Gastrocnemius medialis (tissue), 4 donors: Measurements from ENCODE around the gene SP100. TPM values are rescaled to one million over a fixed set of nuclear protein-coding genes. Genes with fewer than 3 reads are reported as not detected.

Experiments used
- ATAC-seq, 2 donors: fragments of 150-250 bp; one replicate each; pipeline ENCODE4 v1.9.1; 2016
- DNase-seq, 2 donors: peaks; one replicate each; pipeline ENCODE4 v3.0.0-alpha.2; 2019
- H3K27ac ChIP-seq, 4 donors: fragments of 200-600 bp; sonication (generic); 1 replicate in 1 of 4; 2 replicates in 3 of 4; pipeline ENCODE4 v1.5.1; 2016 to 2018; ENCODE audit warnings: mild to moderate bottlenecking in 2 of 4, moderate library complexity in 1 of 4
- H3K27me3 ChIP-seq, 3 donors: fragments of 200-600 bp; sonication (generic) in 2 of 3; 1 replicate in 1 of 3; 2 replicates in 2 of 3; pipeline versions ENCODE4 v1.5.1 to v1.6.0; 2016 to 2019; ENCODE audit warnings: mild to moderate bottlenecking in 1 of 3, moderate library complexity in 1 of 3
- H3K36me3 ChIP-seq, 2 donors: fragments of 200-600 bp; sonication (generic) in 1 of 2; one replicate each; pipeline ENCODE4 v1.5.1; 2017 to 2018
- H3K4me1 ChIP-seq, 2 donors: fragments of 200-600 bp; sonication (generic) in 1 of 2; one replicate each; pipeline ENCODE4 v1.5.1; 2016 to 2017; ENCODE audit warnings: mild to moderate bottlenecking in 2 of 2
- H3K4me3 ChIP-seq, 4 donors: fragments of 200-600 bp; sonication (generic) in 3 of 4; 1 replicate in 1 of 4; 2 replicates in 3 of 4; pipeline ENCODE4 v1.5.1; 2016 to 2019; ENCODE audit warnings: mild to moderate bottlenecking in 2 of 4
- H3K9me3 ChIP-seq, 3 donors: fragments of 200-600 bp; sonication (generic) in 2 of 3; 1 replicate in 1 of 3; 2 replicates in 2 of 3; pipeline ENCODE4 v1.5.1; 2016 to 2019
- POLR2A ChIP-seq, 2 donors: fragments of 450-650 bp; IDR thresholded peaks; one replicate each; pipeline ENCODE4 v1.6.1; 2017; ENCODE audit warnings: antibody characterized with exemption in 2 of 2, mild to moderate bottlenecking in 2 of 2, moderate library complexity in 2 of 2
- in situ Hi-C, 4 donors: fragments of 200-750 bp; cut with MboI; loops; one replicate each; pipeline versions ENCODE4 v1.15.0 to v1.8.0; 2017; ENCODE audit warnings: low sequenced_read_pairs in 4 of 4
- intact Hi-C: fragments of 100-400 bp; cut with DNase I; formaldehyde crosslinking; loops from one replicate; pipeline ENCODE4 v1.15.1; 2023; ENCODE audit warnings: low total_unique reads
- total RNA-seq, 4 donors: library from RNA; depleted of rRNA; stranded (reverse); fragments of >200 nt; gene quantifications; one replicate each; pipeline versions ENCODE4 v1.1.0 to v1.2.3, GENCODE V29; 2016
- TF ChIP-seq, protein P1 (sequence below), 5 experiments: fragments of 450-650 bp in 3 of 5; fragments of 200-600 bp in 2 of 5; sonication (generic) in 2 of 5; IDR thresholded peaks in 4 of 5; conservative IDR thresholded peaks in 1 of 5; 1 replicate in 4 of 5; 2 replicates in 1 of 5; pipeline ENCODE4 v1.5.1; 2016 to 2019; ENCODE audit warnings: antibody characterized with exemption in 5 of 5, mild to moderate bottlenecking in 3 of 5, moderate library complexity in 3 of 5

Gene SP100
- total RNA-seq, 4 donors from 2014 or later, result 18.2 to 30.7 (median 19.5) TPM

DNA sequence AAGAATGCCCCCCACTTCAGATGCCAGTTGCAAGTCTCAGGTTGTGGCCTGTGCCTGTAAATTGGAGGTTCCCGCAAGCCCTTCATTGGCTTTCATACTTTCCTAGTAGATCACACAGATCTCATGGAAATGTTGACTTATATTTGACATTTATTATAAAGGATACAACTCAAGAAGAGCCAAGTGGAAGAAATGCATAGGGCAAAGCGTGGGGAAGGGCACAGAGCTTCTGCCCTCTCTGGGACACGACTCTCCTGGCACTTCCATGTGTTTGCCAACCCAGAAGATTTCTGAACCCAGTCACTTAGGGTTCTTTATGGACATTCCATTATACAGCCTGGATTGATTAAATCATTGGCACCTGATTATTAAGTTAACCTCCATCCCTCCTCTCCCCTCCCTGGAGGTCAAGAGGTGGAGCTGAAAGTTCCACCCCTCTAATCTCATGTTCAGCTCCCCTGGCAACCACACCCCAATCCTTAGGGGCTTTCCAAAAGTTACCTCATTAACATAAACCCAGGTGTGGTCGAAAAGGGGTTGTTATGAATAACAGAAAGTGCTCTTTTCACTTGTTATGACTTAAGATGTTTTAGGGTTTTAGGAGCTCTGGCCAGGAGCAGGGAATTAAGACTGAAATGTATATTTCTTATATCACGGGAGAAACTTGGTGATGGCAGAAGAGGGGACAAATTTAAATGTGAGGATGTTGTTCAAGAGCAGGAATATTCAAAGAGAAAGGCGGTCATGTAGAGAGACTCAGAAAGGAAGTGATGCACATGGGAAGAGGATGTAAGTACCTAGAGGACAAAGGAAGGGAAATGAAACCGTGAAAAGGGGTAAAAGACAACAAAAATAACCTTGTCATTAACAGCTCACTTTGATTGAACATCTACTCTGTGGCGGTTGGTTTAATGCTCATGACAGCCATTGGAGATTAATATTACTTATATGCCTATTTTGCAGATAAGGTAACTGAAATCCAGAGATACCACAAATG, 31.8 kb downstream of the SP100 start:
- Histone ChIP-seq H3K9me3 (no peaks in the 10 kb centered on the region), H3K36me3 (peaks cover 0 to 43% of the 10 kb centered on the region in 2 donors), H3K4me1 (no peaks in the 10 kb centered on the region), H3K27ac (no peak overlapping the region), H3K27me3 (no peaks in the 10 kb centered on the region), H3K4me3 (no peak overlapping the region)
- ATAC-seq, result no peak
- in situ Hi-C loops (no loop called here), intact Hi-C loops (no loop called here)
- TF ChIP-seq POLR2A (IDR thresholded peaks at IDR 0.05), result no peak
- TF ChIP-seq, protein P1, sequence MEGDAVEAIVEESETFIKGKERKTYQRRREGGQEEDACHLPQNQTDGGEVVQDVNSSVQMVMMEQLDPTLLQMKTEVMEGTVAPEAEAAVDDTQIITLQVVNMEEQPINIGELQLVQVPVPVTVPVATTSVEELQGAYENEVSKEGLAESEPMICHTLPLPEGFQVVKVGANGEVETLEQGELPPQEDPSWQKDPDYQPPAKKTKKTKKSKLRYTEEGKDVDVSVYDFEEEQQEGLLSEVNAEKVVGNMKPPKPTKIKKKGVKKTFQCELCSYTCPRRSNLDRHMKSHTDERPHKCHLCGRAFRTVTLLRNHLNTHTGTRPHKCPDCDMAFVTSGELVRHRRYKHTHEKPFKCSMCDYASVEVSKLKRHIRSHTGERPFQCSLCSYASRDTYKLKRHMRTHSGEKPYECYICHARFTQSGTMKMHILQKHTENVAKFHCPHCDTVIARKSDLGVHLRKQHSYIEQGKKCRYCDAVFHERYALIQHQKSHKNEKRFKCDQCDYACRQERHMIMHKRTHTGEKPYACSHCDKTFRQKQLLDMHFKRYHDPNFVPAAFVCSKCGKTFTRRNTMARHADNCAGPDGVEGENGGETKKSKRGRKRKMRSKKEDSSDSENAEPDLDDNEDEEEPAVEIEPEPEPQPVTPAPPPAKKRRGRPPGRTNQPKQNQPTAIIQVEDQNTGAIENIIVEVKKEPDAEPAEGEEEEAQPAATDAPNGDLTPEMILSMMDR (IDR thresholded peaks at IDR 0.05 in 4 of 5, conservative IDR thresholded peaks at IDR 0.05 in 1 of 5), result no peak
- DNase-seq, result no peak

DNA sequence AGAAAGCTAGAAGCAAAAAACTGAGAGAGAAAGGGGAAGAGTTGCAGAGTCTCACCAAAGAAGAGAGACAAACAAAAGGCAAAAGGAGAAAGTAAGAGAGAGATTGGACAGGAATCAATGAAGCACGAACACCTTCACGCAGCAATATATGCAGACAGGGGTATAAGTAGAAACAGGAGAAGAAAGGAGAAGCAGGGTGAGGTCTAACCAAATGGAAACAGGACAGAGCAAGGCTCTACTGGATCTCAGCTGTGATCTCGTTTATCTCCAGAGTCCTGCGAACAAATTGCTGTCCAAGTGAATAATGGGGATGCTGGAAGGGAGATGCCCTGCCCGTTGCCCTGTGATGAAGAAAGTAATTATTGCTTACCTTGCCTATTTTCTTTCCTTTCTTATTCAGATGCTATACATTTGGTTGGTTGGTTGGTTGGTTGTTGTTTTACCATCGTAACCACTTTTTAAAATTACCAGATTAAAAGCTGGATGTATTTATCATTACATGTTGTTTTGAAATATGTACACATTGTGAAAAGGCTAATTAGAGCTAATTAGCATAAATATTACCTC, 34.0 kb downstream of the SP100 start:
- no peaks in the 10 kb centered on the region for H3K27me3 ChIP-seq
- H3K4me3 ChIP-seq, result no peak overlapping the region
- intact Hi-C loops (no loop called here), in situ Hi-C loops (no loop called here)
- DNase-seq, result no peak
- no peaks in the 10 kb centered on the region for H3K9me3 ChIP-seq
- TF ChIP-seq POLR2A (IDR thresholded peaks at IDR 0.05), result no peak
- TF ChIP-seq, protein P1 (IDR thresholded peaks at IDR 0.05 in 4 of 5, conservative IDR thresholded peaks at IDR 0.05 in 1 of 5), result no peak
- H3K27ac ChIP-seq, result no peak overlapping the region
- no peak for ATAC-seq
- peaks cover 0 to 36% of the 10 kb centered on the region in 2 donors for H3K36me3 ChIP-seq
- H3K4me1 ChIP-seq, result no peaks in the 10 kb centered on the region

DNA sequence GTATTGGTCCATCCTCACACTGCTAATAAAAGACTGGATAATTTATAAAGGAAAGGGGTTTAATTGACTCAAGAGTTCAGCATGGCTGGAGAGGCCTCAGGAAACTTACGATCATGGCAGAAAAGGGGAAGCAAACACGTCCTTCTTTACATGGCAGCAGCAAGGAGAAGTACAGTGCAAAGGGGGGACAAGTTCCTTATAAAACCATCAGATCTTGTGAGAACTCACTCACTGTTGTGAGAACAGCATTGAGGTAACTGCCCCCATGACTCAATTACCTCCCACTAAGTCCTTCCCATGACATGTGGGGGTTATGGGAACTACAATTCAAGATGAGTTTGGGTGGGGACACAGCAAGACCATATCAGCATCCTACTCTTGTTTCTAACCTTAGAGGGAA, 37.0 kb downstream of the SP100 start:
- Histone ChIP-seq H3K4me1 (no peaks in the 10 kb centered on the region), H3K36me3 (peaks cover 0 to 27% of the 10 kb centered on the region in 2 donors), H3K27ac (no peak overlapping the region), H3K4me3 (no peak overlapping the region), H3K27me3 (no peaks in the 10 kb centered on the region), H3K9me3 (no peaks in the 10 kb centered on the region)
- ATAC-seq (no peak), DNase-seq (no peak)
- no peak for TF ChIP-seq POLR2A (IDR thresholded peaks at IDR 0.05)
- TF ChIP-seq, protein P1 (IDR thresholded peaks at IDR 0.05 in 4 of 5, conservative IDR thresholded peaks at IDR 0.05 in 1 of 5), result no peak
- in situ Hi-C loops, result no loop called here
- intact Hi-C loops, result no loop called here

DNA sequence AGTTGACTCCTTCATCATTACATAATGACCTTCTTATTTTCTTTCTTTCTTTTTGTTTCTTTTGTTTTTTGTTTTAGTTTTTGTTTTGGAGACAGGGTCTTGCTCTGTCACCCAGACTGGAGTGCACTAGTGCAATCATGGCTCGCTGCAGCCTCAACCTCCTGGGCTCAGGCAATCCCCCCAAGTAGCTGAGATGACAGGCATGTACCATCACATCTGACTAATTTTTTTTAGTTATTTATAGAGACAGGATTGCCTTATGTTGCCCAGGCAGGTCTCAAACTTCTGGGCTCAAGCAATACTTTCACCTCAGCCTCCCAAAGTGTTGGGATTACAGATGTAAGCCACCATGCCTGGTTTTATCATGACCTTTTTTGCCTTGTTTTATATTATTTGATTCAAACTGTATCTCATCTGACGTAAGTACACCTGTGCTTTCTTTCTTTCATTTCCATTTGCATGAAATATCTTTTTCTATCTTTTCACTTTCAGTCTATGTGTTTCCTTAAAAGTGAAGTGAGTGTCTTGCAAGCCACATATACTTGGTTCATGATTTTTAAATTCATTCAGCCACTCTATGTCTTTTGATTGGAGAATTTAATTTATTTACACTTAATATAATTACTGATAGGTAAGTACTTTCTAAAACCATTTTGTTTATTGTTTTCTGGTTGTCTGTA, 39.1 kb downstream of the SP100 start:
- Histone ChIP-seq H3K36me3 (peaks cover 0 to 10% of the 10 kb centered on the region in 2 donors), H3K9me3 (no peaks in the 10 kb centered on the region), H3K4me3 (no peak overlapping the region), H3K27me3 (no peaks in the 10 kb centered on the region), H3K4me1 (no peaks in the 10 kb centered on the region), H3K27ac (no peak overlapping the region)
- no peak for ATAC-seq
- intact Hi-C loops, result no loop called here
- no peak for DNase-seq
- in situ Hi-C loops, result no loop called here
- TF ChIP-seq, protein P1 (IDR thresholded peaks at IDR 0.05 in 4 of 5, conservative IDR thresholded peaks at IDR 0.05 in 1 of 5), result no peak
- no peak for TF ChIP-seq POLR2A (IDR thresholded peaks at IDR 0.05)
